Measurements from ENCODE around the gene TMTC4. TPM values are rescaled to one million over a fixed set of nuclear protein-coding genes. Genes with fewer than 3 reads are reported as not detected.
"Not testable (repeated sequence)": the region's sequence is repeated elsewhere in the genome, so short reads cannot be mapped to it uniquely, and the experiment has no call there.

Gene TMTC4
- total RNA-seq, 1 donor from 2014 or later: 6.2 TPM

- intact Hi-C loops (cut with micrococcal nuclease): no loop called here
- H3K36me3 ChIP-seq: no peaks in the 10 kb centered on the region
- no peaks in the 10 kb centered on the region for H3K9me3 ChIP-seq (replicated peaks)
- no peak for DNase-seq
- TF ChIP-seq CTCF (IDR thresholded peaks at IDR 0.05; ENCODE audit: borderline replicate concordance): no peak
- no peaks in the 10 kb centered on the region for H3K27me3 ChIP-seq (ENCODE audit: low read depth)
- H3K4me3 ChIP-seq: no peak overlapping the region
- no peaks in the 10 kb centered on the region for H3K4me1 ChIP-seq
- H3K27ac ChIP-seq (replicated peaks): no peak overlapping the region
Observed at GRCh38 chr13:100710176-100710575, 35.6 kb upstream of the TMTC4 start.

- no peaks in the 10 kb centered on the region for H3K4me1 ChIP-seq
- no peaks in the 10 kb centered on the region for H3K9me3 ChIP-seq (replicated peaks)
- no peaks in the 10 kb centered on the region for H3K27me3 ChIP-seq (ENCODE audit: low read depth)
- intact Hi-C loops (cut with micrococcal nuclease): no loop called here
- no peak overlapping the region for H3K4me3 ChIP-seq
- H3K36me3 ChIP-seq: no peaks in the 10 kb centered on the region
- no peak for DNase-seq
- TF ChIP-seq CTCF (IDR thresholded peaks at IDR 0.05; ENCODE audit: borderline replicate concordance): no peak
- H3K27ac ChIP-seq (replicated peaks): no peak overlapping the region
Observed at GRCh38 chr13:100707818-100708740, 33.5 kb upstream of the TMTC4 start.

- H3K4me3 ChIP-seq; H3K9me3 ChIP-seq (replicated peaks); DNase-seq; H3K27ac ChIP-seq (replicated peaks); H3K36me3 ChIP-seq; intact Hi-C loops (cut with micrococcal nuclease); H3K4me1 ChIP-seq: not testable (repeated sequence)
- H3K27me3 ChIP-seq (ENCODE audit: low read depth): peaks cover 27% of the 10 kb centered on the region
Observed at GRCh38 chr13:100698331-100698730, 23.7 kb upstream of the TMTC4 start.

- intact Hi-C loops (cut with micrococcal nuclease): no loop called here
- Histone ChIP-seq H3K27ac (replicated peaks) (no peak overlapping the region), H3K4me1 (no peaks in the 10 kb centered on the region), H3K4me3 (no peak overlapping the region), H3K9me3 (replicated peaks) (no peaks in the 10 kb centered on the region), H3K27me3 (ENCODE audit: low read depth) (peaks cover 35% of the 10 kb centered on the region), H3K36me3 (no peaks in the 10 kb centered on the region)
- TF ChIP-seq CTCF (IDR thresholded peaks at IDR 0.05; ENCODE audit: borderline replicate concordance): no peak
- no peak for DNase-seq
Observed at GRCh38 chr13:100695509-100695773, 20.8 kb upstream of the TMTC4 start.

- TF ChIP-seq CTCF (IDR thresholded peaks at IDR 0.05; ENCODE audit: borderline replicate concordance): peak; percentile 47
- Histone ChIP-seq H3K4me3 (no peak overlapping the region), H3K27me3 (ENCODE audit: low read depth) (peaks cover 39% of the 10 kb centered on the region), H3K9me3 (replicated peaks) (peaks cover 5% of the 10 kb centered on the region), H3K27ac (replicated peaks) (no peak overlapping the region), H3K4me1 (no peaks in the 10 kb centered on the region), H3K36me3 (no peaks in the 10 kb centered on the region)
- intact Hi-C loops (cut with micrococcal nuclease): no loop called here
- DNase-seq: no peak
Observed at GRCh38 chr13:100694722-100695508, 20.3 kb upstream of the TMTC4 start.

- DNase-seq: no peak
- intact Hi-C loops (cut with micrococcal nuclease): no loop called here
- no peak overlapping the region for H3K4me3 ChIP-seq
- no peak for TF ChIP-seq CTCF (IDR thresholded peaks at IDR 0.05; ENCODE audit: borderline replicate concordance)
- H3K27ac ChIP-seq (replicated peaks): no peak overlapping the region
- no peaks in the 10 kb centered on the region for H3K36me3 ChIP-seq
- peaks cover 20% of the 10 kb centered on the region for H3K9me3 ChIP-seq (replicated peaks)
- no peaks in the 10 kb centered on the region for H3K4me1 ChIP-seq
- H3K27me3 ChIP-seq (ENCODE audit: low read depth): peaks cover 24% of the 10 kb centered on the region
Observed at GRCh38 chr13:100689191-100689590, 14.6 kb upstream of the TMTC4 start.

Data from left ventricle myocardium inferior (tissue), 1 donor.